Peyer's patch (tissue), 4 donors: ENCODE data around the gene MAF. TPM values are rescaled to one million over a fixed set of nuclear protein-coding genes. Genes with fewer than 3 reads are reported as not detected.

Experiments used
- DNase-seq, 3 donors: peaks; one replicate each; pipeline ENCODE4 v3.0.0-alpha.2; 2017 to 2019
- H3K27ac ChIP-seq, 4 donors: fragments of 200-600 bp; sonication (generic); one replicate each; pipeline ENCODE4 v1.5.1; 2016 to 2019
- H3K27me3 ChIP-seq, 2 donors: fragments of 200-600 bp; sonication (generic); one replicate each; pipeline ENCODE4 v1.5.1; 2019
- H3K36me3 ChIP-seq, 3 donors: fragments of 200-600 bp; sonication (generic); one replicate each; pipeline ENCODE4 v1.5.1; 2016 to 2019
- H3K4me1 ChIP-seq, 4 donors: fragments of 200-600 bp; sonication (generic); one replicate each; pipeline ENCODE4 v1.5.1; 2016 to 2019
- H3K4me3 ChIP-seq, 4 donors: fragments of 200-600 bp; sonication (generic); 1 replicate in 3 of 4; 2 replicates in 1 of 4; pipeline ENCODE4 v1.5.1; 2016 to 2019; ENCODE audit warnings: mild to moderate bottlenecking in 1 of 4
- H3K9me3 ChIP-seq, 4 donors: fragments of 200-600 bp; sonication (generic); one replicate each; pipeline ENCODE4 v1.5.1; 2016 to 2019; ENCODE audit warnings: mild to moderate bottlenecking in 1 of 4
- POLR2A ChIP-seq, 2 donors: fragments of 450-650 bp; IDR thresholded peaks; one replicate each; pipeline ENCODE4 v1.5.1; 2017; ENCODE audit warnings: antibody characterized with exemption in 2 of 2, mild to moderate bottlenecking in 2 of 2, moderate library complexity in 2 of 2
- total RNA-seq, 4 donors: library from RNA; depleted of rRNA; stranded (reverse); fragments of >200 nt; gene quantifications; one replicate each; pipeline ENCODE4 v1.1.0, GENCODE V29; 2016
- TF ChIP-seq, protein P1 (sequence below), 6 experiments: fragments of 450-650 bp in 4 of 6; fragments of 200-600 bp in 2 of 6; sonication (generic) in 1 of 6; IDR thresholded peaks; one replicate each; pipeline ENCODE4 v1.5.1; 2017 to 2019; ENCODE audit warnings: antibody characterized with exemption in 6 of 6, mild to moderate bottlenecking in 3 of 6, moderate library complexity in 1 of 6

Gene MAF
- total RNA-seq, 4 donors from 2014 or later: 92.4 to 390 (median 235) TPM

DNA sequence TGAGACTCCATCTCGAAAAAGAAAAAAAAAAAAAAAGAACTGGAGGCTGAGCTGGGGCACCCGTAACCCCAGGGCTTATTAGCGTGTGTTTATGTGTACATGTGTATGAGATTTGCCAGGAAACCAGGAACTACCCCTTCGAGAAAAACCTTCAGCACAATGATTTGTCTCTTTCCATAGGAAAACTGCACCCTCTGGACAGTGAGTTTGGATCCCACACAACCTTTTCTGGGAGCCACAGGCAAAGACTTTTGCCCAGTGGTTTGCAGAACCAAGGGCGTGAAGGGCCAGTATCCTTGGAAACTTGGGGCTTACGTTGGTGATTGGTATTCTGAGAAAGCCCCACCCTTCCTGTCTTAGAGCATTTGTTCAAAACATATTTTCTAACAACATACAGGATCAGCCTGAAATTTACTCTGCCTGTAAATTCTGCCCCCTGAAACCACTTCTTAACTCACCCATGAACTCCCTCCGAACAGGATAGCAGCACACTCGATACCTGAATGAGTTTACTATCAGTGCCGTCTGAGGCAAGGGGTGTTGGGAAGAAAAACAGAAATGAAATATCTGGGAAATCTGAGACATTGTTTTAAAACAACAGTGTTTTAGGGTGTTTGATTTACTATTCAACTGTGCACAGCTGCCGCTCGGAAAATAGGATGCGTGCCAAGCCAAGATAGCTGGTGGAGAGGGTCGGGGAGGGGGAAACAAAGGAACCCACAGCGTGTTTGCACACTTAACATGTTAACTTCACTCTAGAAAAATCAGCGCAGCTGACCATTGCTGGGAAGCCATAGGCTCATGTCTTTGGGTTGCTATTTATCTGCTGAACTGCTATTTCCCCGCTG is 40.2 kb upstream of the MAF start:
- no peak for DNase-seq
- Histone ChIP-seq H3K4me3 (no peak overlapping the region), H3K36me3 (no peaks in the 10 kb centered on the region), H3K4me1 (no peaks in the 10 kb centered on the region), H3K9me3 (no peaks in the 10 kb centered on the region), H3K27me3 (no peaks in the 10 kb centered on the region), H3K27ac (no peak overlapping the region)
- TF ChIP-seq, protein P1, sequence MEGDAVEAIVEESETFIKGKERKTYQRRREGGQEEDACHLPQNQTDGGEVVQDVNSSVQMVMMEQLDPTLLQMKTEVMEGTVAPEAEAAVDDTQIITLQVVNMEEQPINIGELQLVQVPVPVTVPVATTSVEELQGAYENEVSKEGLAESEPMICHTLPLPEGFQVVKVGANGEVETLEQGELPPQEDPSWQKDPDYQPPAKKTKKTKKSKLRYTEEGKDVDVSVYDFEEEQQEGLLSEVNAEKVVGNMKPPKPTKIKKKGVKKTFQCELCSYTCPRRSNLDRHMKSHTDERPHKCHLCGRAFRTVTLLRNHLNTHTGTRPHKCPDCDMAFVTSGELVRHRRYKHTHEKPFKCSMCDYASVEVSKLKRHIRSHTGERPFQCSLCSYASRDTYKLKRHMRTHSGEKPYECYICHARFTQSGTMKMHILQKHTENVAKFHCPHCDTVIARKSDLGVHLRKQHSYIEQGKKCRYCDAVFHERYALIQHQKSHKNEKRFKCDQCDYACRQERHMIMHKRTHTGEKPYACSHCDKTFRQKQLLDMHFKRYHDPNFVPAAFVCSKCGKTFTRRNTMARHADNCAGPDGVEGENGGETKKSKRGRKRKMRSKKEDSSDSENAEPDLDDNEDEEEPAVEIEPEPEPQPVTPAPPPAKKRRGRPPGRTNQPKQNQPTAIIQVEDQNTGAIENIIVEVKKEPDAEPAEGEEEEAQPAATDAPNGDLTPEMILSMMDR (IDR thresholded peaks at IDR 0.05): no peak
- TF ChIP-seq POLR2A (IDR thresholded peaks at IDR 0.05): no peak

DNA sequence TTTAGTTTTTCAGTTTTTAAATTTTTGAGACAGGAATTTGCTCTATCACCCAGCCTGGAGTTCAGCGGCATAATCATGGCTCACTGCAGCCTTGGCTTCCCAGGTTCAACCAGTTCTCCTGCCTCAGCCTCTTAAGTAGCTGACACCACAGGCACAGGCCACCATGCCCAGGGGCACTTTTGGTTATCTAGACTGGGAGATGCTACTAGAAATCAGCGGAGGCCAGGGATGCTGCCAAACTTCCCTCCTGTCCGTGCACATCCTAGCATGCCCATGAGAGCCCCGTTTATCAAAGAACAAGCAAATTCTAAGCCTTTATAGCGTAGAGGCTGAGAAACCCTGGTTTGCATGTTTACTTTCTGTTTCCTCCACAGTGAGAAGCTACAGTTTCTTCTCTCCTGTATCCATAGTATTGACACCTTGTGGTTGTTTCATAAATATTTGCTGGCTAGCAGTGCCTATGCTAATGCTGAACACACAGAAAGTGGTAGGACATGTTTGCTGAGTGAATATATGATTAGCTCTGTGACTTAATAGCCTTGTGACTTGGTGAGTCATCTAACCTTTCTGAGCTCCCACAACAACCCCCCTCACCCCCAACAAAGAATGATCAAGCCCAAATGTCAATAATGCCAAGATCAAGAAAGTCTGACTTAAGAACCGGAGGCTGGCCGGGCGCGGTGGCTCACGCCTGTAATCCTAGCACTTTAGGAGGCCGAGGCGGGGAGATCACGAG is 39.2 kb upstream of the MAF start:
- Histone ChIP-seq H3K27ac (no peak overlapping the region), H3K4me3 (no peak overlapping the region)

DNA sequence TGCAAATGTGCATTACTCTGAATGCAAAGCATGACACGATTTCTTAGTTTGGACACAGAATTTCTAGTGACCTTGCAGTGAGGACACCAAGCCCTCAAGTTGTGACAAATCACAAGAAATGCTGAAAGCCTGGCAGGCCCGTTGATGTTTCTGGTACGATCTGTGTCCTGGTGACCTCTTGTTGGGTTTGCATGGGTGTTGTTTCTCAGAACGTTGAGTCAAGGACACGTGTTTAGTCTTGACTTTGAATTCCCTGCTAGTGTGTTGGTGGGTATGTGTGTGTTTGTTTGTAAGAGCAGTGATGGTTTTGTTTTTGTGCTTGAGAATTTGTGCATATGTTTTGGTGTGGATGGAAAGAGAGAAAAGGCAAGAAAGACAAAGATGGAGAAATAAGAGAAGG is 37.8 kb upstream of the MAF start:
- no peak for DNase-seq
- Histone ChIP-seq H3K27me3 (no peaks in the 10 kb centered on the region), H3K4me3 (no peak overlapping the region), H3K27ac (no peak overlapping the region), H3K4me1 (no peaks in the 10 kb centered on the region), H3K9me3 (no peaks in the 10 kb centered on the region), H3K36me3 (no peaks in the 10 kb centered on the region)
- no peak for TF ChIP-seq POLR2A (IDR thresholded peaks at IDR 0.05)
- TF ChIP-seq, protein P1 (IDR thresholded peaks at IDR 0.05): no peak

More for the DNA sequence above, 39.2 kb upstream of the MAF start:
- H3K36me3 ChIP-seq: no peaks in the 10 kb centered on the region
- DNase-seq: no peak
- H3K4me1 ChIP-seq: no peaks in the 10 kb centered on the region
- no peaks in the 10 kb centered on the region for H3K27me3 ChIP-seq
- TF ChIP-seq, protein P1 (IDR thresholded peaks at IDR 0.05): no peak
- no peak for TF ChIP-seq POLR2A (IDR thresholded peaks at IDR 0.05)
- no peaks in the 10 kb centered on the region for H3K9me3 ChIP-seq

DNA sequence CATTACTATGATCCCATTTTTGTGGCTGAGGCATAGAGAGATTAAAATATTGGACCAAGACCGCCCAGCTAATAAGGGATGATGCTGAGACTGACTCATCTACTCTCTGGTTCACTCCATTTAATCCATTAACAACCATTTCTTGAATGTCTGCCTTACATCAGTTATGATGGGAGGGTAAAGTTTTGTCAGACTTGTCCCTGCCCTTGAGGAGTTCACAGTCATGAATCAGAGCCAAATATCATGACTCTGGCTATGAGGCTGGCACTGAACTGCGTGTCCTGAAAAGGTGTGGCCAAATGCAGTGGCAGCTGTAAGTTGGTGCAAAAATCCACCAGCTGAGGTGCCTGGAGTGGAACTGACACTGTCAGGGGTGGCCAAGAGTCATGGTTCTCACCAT is 35.0 kb upstream of the MAF start:
- Histone ChIP-seq H3K4me1 (no peaks in the 10 kb centered on the region), H3K4me3 (no peak overlapping the region), H3K9me3 (no peaks in the 10 kb centered on the region), H3K36me3 (no peaks in the 10 kb centered on the region), H3K27me3 (no peaks in the 10 kb centered on the region), H3K27ac (no peak overlapping the region)
- TF ChIP-seq POLR2A (IDR thresholded peaks at IDR 0.05): no peak
- TF ChIP-seq, protein P1 (IDR thresholded peaks at IDR 0.05): no peak
- DNase-seq: no peak

DNA sequence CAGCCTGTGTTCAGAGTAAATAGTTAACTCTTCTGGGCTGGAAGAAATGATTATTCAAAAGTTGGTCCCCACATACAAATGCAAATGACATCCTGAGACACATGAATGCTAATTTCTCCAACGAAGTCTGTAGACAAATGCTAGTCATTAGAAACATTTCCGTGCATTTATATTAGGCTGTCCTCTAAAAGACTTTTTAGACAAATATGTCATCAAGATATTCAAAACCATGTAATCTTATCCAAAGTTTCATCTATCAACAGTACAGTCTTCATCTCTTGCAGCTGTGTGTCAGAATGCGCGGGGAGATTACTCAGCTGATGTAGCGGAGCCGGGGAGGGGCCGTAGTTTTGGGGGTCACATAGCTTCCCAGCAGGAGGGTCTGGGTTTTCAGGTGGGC is 33.8 kb upstream of the MAF start:
- Histone ChIP-seq H3K4me1 (no peaks in the 10 kb centered on the region), H3K36me3 (no peaks in the 10 kb centered on the region), H3K4me3 (no peak overlapping the region), H3K27me3 (no peaks in the 10 kb centered on the region), H3K27ac (no peak overlapping the region), H3K9me3 (no peaks in the 10 kb centered on the region)
- TF ChIP-seq POLR2A (IDR thresholded peaks at IDR 0.05): no peak
- TF ChIP-seq, protein P1 (IDR thresholded peaks at IDR 0.05): no peak
- DNase-seq: no peak
